ENCODE data around the gene NTSR2.

NTSR2 gene

GRCh38 chr2:11624893-11625292, 45.1 kb downstream of the NTSR2 start:
- no peak for DNase-seq

GRCh38 chr2:11622611-11623010, 47.4 kb downstream of the NTSR2 start:
- no peak for DNase-seq

GRCh38 chr2:11621410-11621809, 48.6 kb downstream of the NTSR2 start:
- DNase-seq = no peak

- DNase-seq = no peak
These were observed 51.3 kb downstream of the NTSR2 start for GRCh38 chr2:11618708-11619062.

DNA sequence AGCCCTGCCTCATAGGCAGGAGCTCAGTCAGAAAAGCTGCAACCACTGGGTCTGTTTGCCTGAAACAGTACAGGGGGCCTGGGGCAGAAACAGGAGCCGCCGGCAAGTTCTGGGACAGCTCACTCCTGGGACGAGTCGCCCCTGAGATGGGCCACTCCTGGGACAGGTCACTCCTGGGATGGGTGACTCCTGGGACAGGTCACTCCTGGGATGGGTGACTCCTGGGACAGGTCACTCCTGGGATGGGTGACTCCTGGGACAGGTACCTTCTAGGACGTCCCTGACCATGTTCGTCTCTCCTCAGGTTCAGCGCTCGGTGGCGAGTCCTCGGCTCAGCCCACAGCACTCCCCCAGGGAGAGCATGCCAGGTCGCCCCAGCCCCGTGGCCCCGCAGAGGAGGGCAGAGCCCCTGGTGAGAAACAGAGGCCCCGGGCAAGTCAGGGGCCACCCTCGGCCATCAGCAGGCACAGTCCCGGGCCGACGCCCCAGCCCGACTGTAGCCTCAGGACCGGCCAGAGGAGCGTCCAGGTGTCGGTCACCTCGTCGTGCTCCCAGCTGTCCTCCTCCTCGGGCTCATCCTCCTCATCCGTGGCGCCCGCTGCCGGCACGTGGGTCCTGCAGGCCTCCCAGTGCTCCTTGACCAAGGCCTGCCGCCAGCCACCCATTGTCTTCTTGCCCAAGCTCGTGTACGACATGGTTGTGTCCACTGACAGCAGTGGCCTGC, 51.8 kb downstream of the NTSR2 start:
- no peak for DNase-seq

GRCh38 chr2:11617527-11617926, 52.5 kb downstream of the NTSR2 start:
- no peak for DNase-seq

DNA sequence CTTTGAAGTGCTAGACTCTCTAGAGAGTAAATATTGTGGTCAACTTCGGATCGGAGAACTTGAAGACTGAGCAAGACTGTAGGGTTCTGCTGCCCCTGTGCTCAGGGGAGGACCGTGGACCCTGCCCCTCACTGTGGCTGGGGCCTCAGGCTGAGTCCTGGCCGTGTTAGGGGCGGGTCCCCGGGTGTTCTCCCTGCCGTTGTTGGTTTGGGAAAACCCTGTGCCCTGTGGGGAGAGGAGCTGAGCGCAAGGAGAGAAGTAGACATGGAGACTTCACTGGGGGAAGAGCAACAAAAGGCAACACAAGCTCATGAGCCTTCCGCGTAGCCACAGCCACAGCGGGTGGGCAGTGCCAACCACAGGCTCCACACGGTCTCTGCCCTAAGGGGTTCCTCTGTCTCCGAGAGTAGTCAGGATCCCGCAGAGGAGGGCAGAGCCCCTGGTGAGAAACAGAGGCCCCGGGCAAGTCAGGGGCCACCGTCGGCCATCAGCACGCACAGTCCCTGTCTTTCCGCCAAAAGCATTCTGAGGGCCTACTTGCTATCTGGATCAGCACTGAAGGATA, 53.1 kb downstream of the NTSR2 start:
- DNase-seq = no peak

- no peak for DNase-seq
These were observed 53.8 kb downstream of the NTSR2 start for GRCh38 chr2:11616097-11616687.

GRCh38 chr2:11615209-11615608, 54.8 kb downstream of the NTSR2 start:
- DNase-seq = no peak

GRCh38 chr2:11613297-11613696, 56.7 kb downstream of the NTSR2 start:
- no peak for DNase-seq

GRCh38 chr2:11612553-11613215, 57.3 kb downstream of the NTSR2 start:
- DNase-seq = no peak

DNA sequence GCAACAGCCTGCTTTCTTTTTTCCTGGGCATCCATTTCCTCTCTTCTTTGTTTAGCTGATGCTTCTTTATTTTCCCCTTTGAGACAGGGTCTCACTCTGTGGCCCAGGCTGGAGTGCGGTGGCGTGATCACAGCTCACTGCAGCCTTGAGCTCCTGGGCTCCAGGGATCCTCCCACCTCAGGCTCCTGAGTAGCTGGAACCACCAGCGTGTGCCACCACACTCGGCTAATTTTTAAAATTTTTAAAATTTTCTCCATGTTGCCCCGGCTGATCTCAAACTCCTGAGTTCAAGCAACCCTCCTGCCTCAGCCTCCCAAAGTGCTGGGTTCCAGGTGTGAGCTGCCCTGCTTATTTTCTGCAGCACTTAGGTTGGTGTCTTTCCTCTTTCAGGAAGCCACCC, 58.7 kb downstream of the NTSR2 start:
- no peak for DNase-seq

- no peak for DNase-seq
These were observed 59.3 kb downstream of the NTSR2 start for GRCh38 chr2:11610624-11611242.
